Measurements from ENCODE around the gene ADAP2.
"Not testable (repeated sequence)": the region's sequence is repeated elsewhere in the genome, so short reads cannot be mapped to it uniquely, and the experiment has no call there.

The ADAP2 gene

GRCh38 chr17:30921544-30922196 lies at the start of gene ADAP2:
ADAP2 (plus strand) TSS chr17:30921945; CDS start chr17:30922015, 70 bp downstream.
- DNase-seq = no peak

- no peak for DNase-seq
These were observed 35.6 kb upstream of the ADAP2 start for GRCh38 chr17:30886187-30886586.

- no peak for DNase-seq
These were observed 27.5 kb upstream of the ADAP2 start for GRCh38 chr17:30894236-30894635.

GRCh38 chr17:30897311-30897710 lies 24.4 kb upstream of the ADAP2 start:
- DNase-seq = no peak

GRCh38 chr17:30905742-30906100 lies 16.0 kb upstream of the ADAP2 start:
- DNase-seq = no peak

- peak; percentile 69 for DNase-seq
These were observed 15.4 kb upstream of the ADAP2 start, which contains the start of gene TEFM for GRCh38 chr17:30906101-30906911. TEFM (minus strand) TSS chr17:30906238; CDS start chr17:30906198, 40 bp downstream.

- no peak for DNase-seq
These were observed 12.9 kb upstream of the ADAP2 start for GRCh38 chr17:30908717-30909420.

- DNase-seq = not testable (repeated sequence)
These were observed 11.6 kb upstream of the ADAP2 start for GRCh38 chr17:30910151-30910550.

GRCh38 chr17:30913955-30914354 lies 7.8 kb upstream of the ADAP2 start:
- no peak for DNase-seq

- no peak for DNase-seq
These were observed 5.7 kb upstream of the ADAP2 start for GRCh38 chr17:30915833-30916611.

- DNase-seq = no peak
These were observed 4.7 kb upstream of the ADAP2 start for GRCh38 chr17:30917050-30917449.

GRCh38 chr17:30920282-30920681 lies 1.5 kb upstream of the ADAP2 start:
- DNase-seq = no peak

GRCh38 chr17:30920683-30921543 lies 832 bp upstream of the ADAP2 start:
- no peak for DNase-seq

- DNase-seq = no peak
These were observed 688 bp downstream of the ADAP2 start for GRCh38 chr17:30922235-30923030.

- no peak for DNase-seq
These were observed 2.6 kb downstream of the ADAP2 start for GRCh38 chr17:30924341-30924740.

- no peak for DNase-seq
These were observed 4.8 kb downstream of the ADAP2 start for GRCh38 chr17:30926516-30926915.

- no peak for DNase-seq
These were observed 6.0 kb downstream of the ADAP2 start for GRCh38 chr17:30927756-30928155.

GRCh38 chr17:30928584-30928983 lies 6.8 kb downstream of the ADAP2 start:
- no peak for DNase-seq

- DNase-seq = no peak
These were observed 7.4 kb downstream of the ADAP2 start for GRCh38 chr17:30929081-30929633.

GRCh38 chr17:30929861-30930260 lies 8.1 kb downstream of the ADAP2 start:
- DNase-seq = not testable (repeated sequence)

GRCh38 chr17:30930495-30930894 lies 8.8 kb downstream of the ADAP2 start:
- no peak for DNase-seq
